SJCRH30 (cell line): Measurements from ENCODE around the gene NOD1. TPM values are rescaled to one million over a fixed set of nuclear protein-coding genes. Genes with fewer than 3 reads are reported as not detected.
"Not testable (repeated sequence)": the region's sequence is repeated elsewhere in the genome, so short reads cannot be mapped to it uniquely, and the experiment has no call there.

Source experiments
- DNase-seq, 2 experiments: peaks; one replicate each; pipeline ENCODE4 v3.0.0-alpha.2; 2015 to 2020
- H3K27ac ChIP-seq: fragments of 250-450 bp; sonication (Bioruptor Pico); 2 replicates; pipeline ENCODE4 v1.5.1; 2020; ENCODE audit warnings: mild to moderate bottlenecking, moderate library complexity
- H3K27me3 ChIP-seq: fragments of 250-450 bp; sonication (Bioruptor Pico); 2 replicates; pipeline ENCODE4 v1.5.1; 2020; ENCODE audit warnings: mild to moderate bottlenecking, moderate library complexity
- H3K36me3 ChIP-seq: fragments of 250-450 bp; sonication (Bioruptor Pico); 2 replicates; pipeline ENCODE4 v1.5.1; 2020; ENCODE audit warnings: mild to moderate bottlenecking, moderate library complexity
- H3K4me1 ChIP-seq: fragments of 250-450 bp; sonication (Bioruptor Pico); 2 replicates; pipeline ENCODE4 v1.5.1; 2020; ENCODE audit warnings: mild to moderate bottlenecking, moderate library complexity
- H3K4me3 ChIP-seq: fragments of 250-450 bp; sonication (Bioruptor Pico); 2 replicates; pipeline ENCODE4 v1.5.1; 2020; ENCODE audit warnings: mild to moderate bottlenecking, moderate library complexity
- H3K9me3 ChIP-seq: fragments of 250-450 bp; sonication (Bioruptor Pico); replicated peaks from 2 replicates; pipeline ENCODE4 v1.5.1; 2020; ENCODE audit warnings: mild to moderate bottlenecking, moderate library complexity
- total RNA-seq: library from RNA; depleted of rRNA; stranded (reverse); fragments of >200 nt; shearing (Covaris generic); gene quantifications from 2 replicates; pipeline ENCODE4 v1.2.3, GENCODE V29; 2014

The NOD1 gene
- total RNA-seq, 1 experiment from 2014 or later = 11.4 TPM

DNA sequence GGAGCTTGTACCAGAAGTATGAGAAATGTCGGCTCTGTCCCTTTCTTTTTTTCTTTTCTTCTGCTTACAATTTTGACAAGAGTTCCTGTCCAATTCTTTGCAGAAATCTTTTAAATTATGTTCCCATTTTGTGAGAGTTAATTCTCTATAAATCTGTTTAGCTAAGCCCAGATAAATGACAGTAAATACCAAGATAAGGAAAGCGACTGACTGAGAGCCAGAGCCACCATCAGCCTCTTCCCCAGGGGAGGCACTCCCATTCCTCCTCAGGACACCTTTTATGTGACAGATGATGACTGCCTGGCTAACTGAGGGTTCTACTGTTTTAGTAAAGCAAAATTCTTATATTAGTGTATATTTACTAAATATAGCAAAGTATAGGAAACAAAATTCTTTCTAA, 32.9 kb upstream of the NOD1 start:
- H3K36me3 ChIP-seq = no peaks in the 10 kb centered on the region; the same call in 1 of the 2 replicates
- peaks cover 3% of the 10 kb centered on the region for H3K4me1 ChIP-seq
- peaks cover 3% of the 10 kb centered on the region; the same call in 1 of the 2 replicates for H3K9me3 ChIP-seq
- H3K27me3 ChIP-seq = no peaks in the 10 kb centered on the region
- no peak for DNase-seq
- H3K27ac ChIP-seq = no peak overlapping the region
- H3K4me3 ChIP-seq = no peak overlapping the region

DNA sequence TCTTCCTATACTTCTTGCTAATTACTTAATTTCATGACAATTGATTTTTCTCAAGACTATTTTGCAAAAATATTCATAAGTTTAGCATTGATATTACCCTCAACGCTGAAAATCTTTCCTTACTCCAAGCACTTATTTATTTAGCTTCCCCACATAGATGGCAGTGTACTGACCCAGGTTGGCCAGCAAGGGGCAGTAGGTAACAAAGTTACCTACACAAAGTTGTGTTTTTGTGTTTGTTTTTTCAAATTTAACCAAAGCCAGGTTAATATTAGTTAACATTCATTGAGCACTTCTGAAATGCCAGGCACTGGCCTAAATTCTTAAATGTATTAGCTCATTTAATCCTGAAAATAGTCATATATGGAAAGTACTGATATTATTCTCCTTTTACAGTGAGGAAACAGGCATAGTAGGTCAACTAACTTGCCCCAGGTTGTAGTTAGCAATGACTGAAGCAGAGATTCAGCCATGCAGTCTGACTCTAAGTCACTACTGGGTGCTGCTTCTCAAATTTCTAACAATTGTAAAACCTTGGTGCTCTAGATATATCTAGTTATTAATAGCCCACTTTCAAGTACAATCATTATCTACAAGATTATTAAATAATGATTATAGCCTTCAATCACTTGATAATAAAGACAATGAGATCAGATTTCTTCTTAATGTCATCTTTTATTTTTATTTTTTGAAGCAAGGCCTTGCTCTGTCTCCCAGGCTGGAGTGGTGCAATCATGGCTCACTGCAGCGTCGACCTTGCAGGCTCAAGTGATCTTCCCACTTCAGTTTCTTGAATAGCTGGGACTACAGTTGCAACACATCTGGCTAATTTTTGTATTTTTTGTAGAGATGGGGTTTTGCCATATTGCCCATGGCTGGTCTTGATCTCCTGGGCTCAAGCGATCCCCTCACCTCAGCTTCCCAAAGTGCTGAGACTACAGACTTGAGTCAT, 31.8 kb upstream of the NOD1 start:
- Histone ChIP-seq H3K9me3 (peaks cover 3% of the 10 kb centered on the region; the same call in 1 of the 2 replicates), H3K4me1 (peaks cover 5% of the 10 kb centered on the region), H3K27ac (no peak overlapping the region), H3K36me3 (no peaks in the 10 kb centered on the region; the same call in 1 of the 2 replicates), H3K27me3 (no peaks in the 10 kb centered on the region), H3K4me3 (no peak overlapping the region)
- DNase-seq = peak; percentile 31 to 58

DNA sequence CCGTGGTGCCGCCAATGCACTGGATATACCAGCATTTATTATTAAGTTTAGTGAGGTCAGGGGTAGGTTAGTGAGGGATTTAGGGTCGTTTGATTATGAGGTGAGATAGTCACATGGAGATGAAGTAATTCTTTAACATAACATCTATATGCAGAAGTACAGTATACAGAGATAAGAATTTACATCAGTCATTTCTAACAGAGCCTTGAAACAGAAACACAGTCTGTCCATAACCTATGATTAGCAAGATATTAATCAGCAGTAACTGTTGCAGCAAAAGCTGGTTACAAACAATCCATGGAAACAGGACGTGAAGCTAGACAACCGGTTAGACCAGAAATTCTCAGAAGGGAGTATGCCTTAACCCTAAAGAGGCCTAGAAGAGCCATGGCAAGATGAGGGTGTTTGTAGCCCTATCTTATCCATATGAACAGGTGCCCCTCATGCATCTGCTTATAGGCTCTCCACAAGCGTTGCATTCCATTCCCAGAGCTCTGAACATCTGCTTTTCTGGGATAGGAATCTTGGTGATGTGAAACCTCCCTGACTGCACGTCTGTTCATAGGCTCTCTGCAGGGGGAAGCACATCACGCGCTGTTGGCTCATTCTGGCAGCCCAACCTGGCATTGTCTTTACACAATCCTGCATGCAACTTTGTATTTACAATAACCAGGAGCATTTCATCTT, 30.7 kb upstream of the NOD1 start:
- not testable (repeated sequence) for H3K36me3 ChIP-seq, H3K4me3 ChIP-seq, H3K4me1 ChIP-seq, H3K27ac ChIP-seq, H3K9me3 ChIP-seq, H3K27me3 ChIP-seq
- peak; percentile 36 to 39 for DNase-seq

DNA sequence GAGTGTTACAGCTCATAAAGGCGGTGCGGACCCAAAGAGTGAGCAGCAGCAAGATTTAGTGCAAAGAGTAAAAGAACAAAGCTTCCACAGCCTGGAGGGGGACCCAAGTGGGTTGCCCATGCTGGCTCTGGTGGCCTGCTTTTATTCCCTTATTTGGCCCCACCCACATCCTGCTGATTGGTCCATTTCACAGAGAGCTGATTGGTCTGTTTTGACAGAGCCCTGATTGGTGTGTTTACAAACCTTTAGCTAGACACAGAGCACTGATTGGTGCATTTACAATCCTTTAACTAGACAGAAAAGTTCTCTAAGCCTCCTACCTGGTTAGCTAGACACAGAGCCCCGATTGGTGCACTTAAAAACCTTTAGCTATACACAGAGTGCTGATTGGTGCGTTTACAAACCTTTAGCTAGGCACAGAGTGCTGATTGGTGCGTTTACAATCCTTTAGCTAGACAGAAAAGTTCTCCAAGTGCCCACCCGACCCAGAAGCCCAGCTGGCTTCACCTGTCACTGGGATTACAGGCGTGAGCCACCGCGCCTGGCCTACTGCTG, 28.8 kb upstream of the NOD1 start:
- H3K27me3 ChIP-seq, H3K4me3 ChIP-seq, DNase-seq, H3K4me1 ChIP-seq, H3K27ac ChIP-seq, H3K9me3 ChIP-seq, H3K36me3 ChIP-seq: not testable (repeated sequence)

- Histone ChIP-seq H3K4me1 (peaks cover 7% of the 10 kb centered on the region), H3K4me3 (peak overlapping the region; percentile 87), H3K9me3 (peaks cover 3% of the 10 kb centered on the region; the same call in 1 of the 2 replicates)
Observed at GRCh38 chr7:30505174-30505697, 26.7 kb upstream of the NOD1 start.

GRCh38 chr7:30504301-30505173, 26.0 kb upstream of the NOD1 start, which contains the start of gene GGCT:
Gene GGCT, minus strand, starts transcription at chr7:30504829. Its CDS starts 120 bp downstream, at chr7:30504709.
- peaks cover 3% of the 10 kb centered on the region; the same call in 1 of the 2 replicates for H3K9me3 ChIP-seq

More at GRCh38 chr7:30505174-30505697, 26.7 kb upstream of the NOD1 start:
- H3K27ac ChIP-seq = peak overlapping the region; percentile 68
- H3K27me3 ChIP-seq = no peaks in the 10 kb centered on the region
- no peak for DNase-seq
- H3K36me3 ChIP-seq = peaks cover 7% of the 10 kb centered on the region

GRCh38 chr7:30503274-30504212, 25.0 kb upstream of the NOD1 start:
- Histone ChIP-seq H3K4me3 (peak overlapping the region; percentile 87), H3K36me3 (peaks cover 17% of the 10 kb centered on the region), H3K27ac (peak overlapping the region; percentile 68; the same call in 1 of the 2 replicates), H3K4me1 (peaks cover 4% of the 10 kb centered on the region; the same call in 1 of the 2 replicates), H3K9me3 (peaks cover 3% of the 10 kb centered on the region; the same call in 1 of the 2 replicates), H3K27me3 (no peaks in the 10 kb centered on the region)
- DNase-seq = no peak

More at GRCh38 chr7:30504301-30505173, 26.0 kb upstream of the NOD1 start, which contains the start of gene GGCT:
- Histone ChIP-seq H3K27ac (peak within 1 kb of the TSS; percentile 68), H3K4me1 (peaks cover 4% of the 10 kb centered on the region), H3K27me3 (no peaks in the 10 kb centered on the region), H3K36me3 (peaks cover 11% of the 10 kb centered on the region), H3K4me3 (peak within 1 kb of the TSS; percentile 87)
- peak; percentile 99 to 100 for DNase-seq

GRCh38 chr7:30502470-30503251, 24.1 kb upstream of the NOD1 start:
- Histone ChIP-seq H3K27me3 (no peaks in the 10 kb centered on the region), H3K27ac (no peak overlapping the region), H3K4me1 (peaks cover 4% of the 10 kb centered on the region; the same call in 1 of the 2 replicates), H3K36me3 (peaks cover 21% of the 10 kb centered on the region), H3K4me3 (no peak overlapping the region), H3K9me3 (peaks cover 3% of the 10 kb centered on the region; the same call in 1 of the 2 replicates)
- DNase-seq = no peak

DNA sequence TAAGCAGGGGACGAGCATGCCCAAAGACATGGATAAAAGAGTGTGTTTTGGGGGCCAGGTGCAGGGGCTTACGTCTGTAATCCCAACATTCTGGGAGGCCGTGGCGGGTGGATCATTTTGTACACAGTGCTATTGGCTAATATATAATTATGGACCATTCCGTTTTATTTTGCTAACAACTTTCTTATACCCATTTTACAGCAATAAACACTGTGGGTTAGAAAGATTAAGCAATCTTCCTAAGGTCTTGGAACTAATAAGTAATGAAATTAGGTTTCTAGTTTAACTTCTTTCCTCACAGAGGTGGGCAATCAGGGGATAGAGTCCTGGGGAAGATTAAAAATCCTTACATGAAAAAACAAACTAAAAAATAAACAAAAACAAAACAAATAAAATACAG, 22.7 kb upstream of the NOD1 start:
- H3K9me3 ChIP-seq = 0 out of 2 replicates have a peak, but pooled peaks cover 2% of the 10 kb centered on the region
- no peak overlapping the region for H3K4me3 ChIP-seq
- H3K4me1 ChIP-seq = peaks cover 4% of the 10 kb centered on the region; the same call in 1 of the 2 replicates
- no peak for DNase-seq
- H3K27me3 ChIP-seq = no peaks in the 10 kb centered on the region
- no peak overlapping the region for H3K27ac ChIP-seq
- H3K36me3 ChIP-seq = peaks cover 35% of the 10 kb centered on the region

- Histone ChIP-seq H3K27me3 (no peaks in the 10 kb centered on the region), H3K4me1 (no peaks in the 10 kb centered on the region), H3K36me3 (peaks cover 25% of the 10 kb centered on the region), H3K4me3 (no peak overlapping the region), H3K9me3 (0 out of 2 replicates have a peak, but pooled peaks cover 7% of the 10 kb centered on the region), H3K27ac (no peak overlapping the region)
- no peak for DNase-seq
Observed at GRCh38 chr7:30493228-30493627, 14.6 kb upstream of the NOD1 start.

DNA sequence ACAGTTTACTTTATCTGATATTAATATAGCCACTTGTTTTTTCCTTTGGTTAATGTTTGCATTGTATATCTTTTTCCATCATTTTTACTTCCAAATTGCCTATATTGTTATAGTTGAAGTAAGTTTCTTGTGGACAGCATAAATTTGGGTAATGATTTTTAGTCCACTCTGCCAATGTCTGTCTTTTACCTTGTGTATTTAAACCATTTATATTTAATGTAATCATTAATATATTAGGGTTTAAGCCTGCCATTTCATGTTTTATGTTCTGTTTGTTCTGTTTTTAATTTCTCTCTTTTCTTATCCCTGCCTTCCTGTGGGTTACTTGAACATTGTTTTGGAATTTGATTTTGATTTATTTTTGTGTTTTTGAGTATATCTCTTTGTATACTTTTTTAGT, 12.8 kb upstream of the NOD1 start:
- Histone ChIP-seq H3K27ac (no peak overlapping the region), H3K4me1 (no peaks in the 10 kb centered on the region), H3K4me3 (no peak overlapping the region), H3K27me3 (no peaks in the 10 kb centered on the region), H3K36me3 (peaks cover 12% of the 10 kb centered on the region), H3K9me3 (0 out of 2 replicates have a peak, but pooled peaks cover 5% of the 10 kb centered on the region)
- DNase-seq = no peak

DNA sequence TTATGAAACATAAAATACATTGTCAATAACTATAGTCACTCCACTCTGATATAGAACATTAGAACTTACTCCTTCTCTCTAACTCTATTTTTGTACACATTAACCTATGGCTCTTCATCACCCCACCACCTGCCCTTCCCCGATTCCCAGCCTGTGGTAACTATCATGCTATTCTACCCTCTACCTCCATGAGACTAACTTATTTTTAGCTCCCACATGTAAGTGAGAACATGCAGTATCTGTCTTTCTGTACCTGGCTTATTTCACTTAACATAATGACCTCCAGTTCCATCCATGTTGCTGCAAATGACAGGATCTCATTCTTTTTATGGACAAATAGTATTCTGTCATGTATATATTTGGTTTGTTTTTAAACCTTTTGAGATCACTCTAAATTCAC, 8.8 kb upstream of the NOD1 start:
- H3K36me3 ChIP-seq = no peaks in the 10 kb centered on the region
- no peak overlapping the region for H3K27ac ChIP-seq
- no peaks in the 10 kb centered on the region for H3K4me1 ChIP-seq
- no peaks in the 10 kb centered on the region for H3K27me3 ChIP-seq
- H3K9me3 ChIP-seq = peaks cover 5% of the 10 kb centered on the region; the same call in 1 of the 2 replicates
- DNase-seq = no peak
- H3K4me3 ChIP-seq = no peak overlapping the region
